SU-DHL-6 (cell line): ENCODE measurements around the gene PRDX1.

Source experiments
- H2AFZ ChIP-seq: fragments of 200-600 bp; sonication (generic); 2 replicates; pipeline ENCODE4 v1.6.1; 2014; ENCODE audit warnings: low read depth, mild to moderate bottlenecking, moderate library complexity, mixed read lengths, antibody characterized with exemption, low read length; ENCODE audit not compliant: severe bottlenecking
- H3F3A ChIP-seq: fragments of 200-600 bp; shearing (Covaris generic); 2 replicates; pipeline ENCODE4 v1.6.0; 2016; ENCODE audit warnings: antibody characterized with exemption, mild to moderate bottlenecking; ENCODE audit not compliant: insufficient read depth
- H3K27ac ChIP-seq: fragments of 200-600 bp; sonication (generic); 2 replicates; pipeline ENCODE4 v1.5.1; 2016; ENCODE audit warnings: low read depth, mild to moderate bottlenecking, low read length, moderate library complexity, mixed read lengths
- H3K27me3 ChIP-seq: fragments of 200-600 bp; sonication (generic), shearing (Covaris generic); 2 replicates; pipeline ENCODE4 v1.6.0; 2014; ENCODE audit warnings: mild to moderate bottlenecking, low read length
- H3K36me3 ChIP-seq: fragments of 200-600 bp; sonication (generic); 2 replicates; pipeline ENCODE4 v1.6.1; 2014; ENCODE audit warnings: mild to moderate bottlenecking, low read length, mixed read lengths
- H3K4me2 ChIP-seq: fragments of 300-600, 200-600 bp; shearing (Covaris generic), sonication (generic); 2 replicates; pipeline ENCODE4 v1.6.0; 2014; ENCODE audit warnings: low read length, low read depth, mild to moderate bottlenecking; ENCODE audit not compliant: poor library complexity, severe bottlenecking
- H3K4me3 ChIP-seq: fragments of 200-600 bp; sonication (generic); 2 replicates; pipeline ENCODE4 v1.5.1; 2014; ENCODE audit warnings: antibody characterized with exemption, low read length, mild to moderate bottlenecking, mixed read lengths; ENCODE audit not compliant: insufficient read depth, poor library complexity, severe bottlenecking
- H3K79me2 ChIP-seq: fragments of 200-600 bp; sonication (generic); 2 replicates; pipeline ENCODE4 v1.6.1; 2014; ENCODE audit warnings: mild to moderate bottlenecking, low read length, moderate library complexity; ENCODE audit not compliant: insufficient read depth
- H3K9ac ChIP-seq: fragments of 200-600 bp; sonication (generic); 2 replicates; pipeline ENCODE4 v1.7.0; 2014; ENCODE audit warnings: mild to moderate bottlenecking, low read length
- H3K9me2 ChIP-seq: fragments of 200-600 bp; sonication (generic); replicated peaks from 2 replicates; pipeline ENCODE4 v1.6.1; 2014; ENCODE audit warnings: low read length; ENCODE audit not compliant: insufficient read depth
- H3K9me3 ChIP-seq: fragments of 200-600 bp; sonication (generic); 2 replicates; pipeline ENCODE4 v1.6.1; 2014; ENCODE audit warnings: low read length, mixed read lengths; ENCODE audit not compliant: insufficient read depth
- H4K20me1 ChIP-seq: fragments of 200-600 bp; sonication (generic); 2 replicates; pipeline ENCODE4 v1.6.1; 2014; ENCODE audit warnings: low read depth, mild to moderate bottlenecking, antibody characterized with exemption, low read length, moderate library complexity, mixed read lengths
- EZH2phosphoT487 ChIP-seq: fragments of 200-600 bp; sonication (generic), shearing (Covaris generic); conservative IDR thresholded peaks from 2 replicates; pipeline ENCODE4 v1.6.1; 2018; ENCODE audit warnings: mild to moderate bottlenecking, antibody characterized with exemption, low read length, moderate library complexity, mixed read lengths
- TF ChIP-seq, protein P1 (sequence below): fragments of 200-600 bp; sonication (generic); IDR thresholded peaks from one replicate; pipeline ENCODE4 v1.5.1; 2017; ENCODE audit warnings: antibody characterized with exemption, mild to moderate bottlenecking, low read length, moderate library complexity; ENCODE audit not compliant: insufficient read depth, poor library complexity, severe bottlenecking

Gene PRDX1

DNA sequence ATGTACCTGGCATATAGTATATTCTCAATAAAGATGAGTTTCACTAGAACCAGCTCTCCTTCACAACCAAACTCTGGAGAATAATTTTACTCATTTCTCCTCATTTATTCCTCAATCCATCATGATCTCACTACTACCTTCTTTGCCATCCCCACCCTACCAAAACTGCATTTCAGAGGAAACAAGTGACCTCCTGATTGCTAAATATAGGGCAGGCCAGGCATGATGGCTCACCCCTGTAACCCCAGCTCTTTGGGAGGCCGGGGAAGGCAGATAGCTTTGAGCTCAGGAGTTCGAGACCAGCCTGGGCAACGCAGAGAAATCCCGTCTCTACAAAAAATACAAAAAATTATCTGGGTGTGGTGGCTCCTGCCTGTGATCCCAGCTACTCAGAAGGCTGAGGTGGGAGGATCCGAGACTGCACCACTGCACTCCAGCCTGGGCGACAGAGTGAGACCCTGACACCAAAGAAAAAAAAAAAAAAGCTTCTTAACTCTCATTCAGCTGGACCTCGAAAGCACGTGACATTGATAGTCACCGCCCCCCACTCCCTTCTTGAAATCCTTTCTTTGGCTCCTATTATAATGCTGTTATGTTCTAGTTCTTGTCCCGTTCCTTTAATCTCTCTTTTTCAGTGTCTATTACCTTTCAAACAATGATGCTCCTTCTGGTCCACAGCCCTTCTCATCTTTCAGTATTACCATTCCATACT lies 32.9 kb downstream of the PRDX1 start:
- H3K4me3 ChIP-seq = no peak overlapping the region
- H3K79me2 ChIP-seq = no peaks in the 10 kb centered on the region
- no peak overlapping the region for H2AFZ ChIP-seq
- TF ChIP-seq, protein P1, sequence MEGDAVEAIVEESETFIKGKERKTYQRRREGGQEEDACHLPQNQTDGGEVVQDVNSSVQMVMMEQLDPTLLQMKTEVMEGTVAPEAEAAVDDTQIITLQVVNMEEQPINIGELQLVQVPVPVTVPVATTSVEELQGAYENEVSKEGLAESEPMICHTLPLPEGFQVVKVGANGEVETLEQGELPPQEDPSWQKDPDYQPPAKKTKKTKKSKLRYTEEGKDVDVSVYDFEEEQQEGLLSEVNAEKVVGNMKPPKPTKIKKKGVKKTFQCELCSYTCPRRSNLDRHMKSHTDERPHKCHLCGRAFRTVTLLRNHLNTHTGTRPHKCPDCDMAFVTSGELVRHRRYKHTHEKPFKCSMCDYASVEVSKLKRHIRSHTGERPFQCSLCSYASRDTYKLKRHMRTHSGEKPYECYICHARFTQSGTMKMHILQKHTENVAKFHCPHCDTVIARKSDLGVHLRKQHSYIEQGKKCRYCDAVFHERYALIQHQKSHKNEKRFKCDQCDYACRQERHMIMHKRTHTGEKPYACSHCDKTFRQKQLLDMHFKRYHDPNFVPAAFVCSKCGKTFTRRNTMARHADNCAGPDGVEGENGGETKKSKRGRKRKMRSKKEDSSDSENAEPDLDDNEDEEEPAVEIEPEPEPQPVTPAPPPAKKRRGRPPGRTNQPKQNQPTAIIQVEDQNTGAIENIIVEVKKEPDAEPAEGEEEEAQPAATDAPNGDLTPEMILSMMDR = no peak
- TF ChIP-seq EZH2phosphoT487 = no peak
- H3K27me3 ChIP-seq = no peaks in the 10 kb centered on the region
- no peaks in the 10 kb centered on the region for H3K36me3 ChIP-seq
- no peaks in the 10 kb centered on the region for H3K9me2 ChIP-seq
- H3K9ac ChIP-seq = no peak overlapping the region
- H3K27ac ChIP-seq = no peak overlapping the region
- peaks cover 16% of the 10 kb centered on the region for H3F3A ChIP-seq
- H3K9me3 ChIP-seq = no peaks in the 10 kb centered on the region
- H3K4me2 ChIP-seq = peak overlapping the region; percentile 79
- H4K20me1 ChIP-seq = no peaks in the 10 kb centered on the region; the same call in 1 of the 2 replicates

DNA sequence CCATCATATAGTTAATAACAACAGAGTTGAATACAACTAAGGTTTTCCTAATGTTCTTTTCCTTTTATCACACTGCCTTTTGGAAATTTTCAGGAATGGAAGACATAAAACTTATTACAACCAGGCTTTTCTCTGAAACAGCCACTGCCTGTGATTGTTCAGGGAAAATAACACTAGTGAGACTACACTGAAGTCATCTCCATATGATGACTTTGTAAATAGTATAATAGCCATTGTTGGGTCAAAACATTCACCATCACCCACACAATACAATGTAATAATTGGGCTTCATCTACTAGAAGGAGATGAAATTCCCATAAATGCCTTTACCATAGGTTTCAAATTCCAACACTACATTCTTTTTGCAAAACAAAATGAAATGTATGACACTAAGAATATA lies 35.7 kb downstream of the PRDX1 start:
- H3K79me2 ChIP-seq = no peaks in the 10 kb centered on the region
- no peaks in the 10 kb centered on the region; the same call in 1 of the 2 replicates for H4K20me1 ChIP-seq
- no peak overlapping the region for H3K4me2 ChIP-seq
- H3K9me3 ChIP-seq = no peaks in the 10 kb centered on the region
- no peak for TF ChIP-seq EZH2phosphoT487
- TF ChIP-seq, protein P1 = no peak
- H3K9me2 ChIP-seq = no peaks in the 10 kb centered on the region
- H3K36me3 ChIP-seq = no peaks in the 10 kb centered on the region
- H3K9ac ChIP-seq = no peak overlapping the region
- no peak overlapping the region for H3K4me3 ChIP-seq
- peaks cover 6% of the 10 kb centered on the region; the same call in 1 of the 2 replicates for H3F3A ChIP-seq
- H2AFZ ChIP-seq = no peak overlapping the region
- no peak overlapping the region for H3K27ac ChIP-seq
- H3K27me3 ChIP-seq = no peaks in the 10 kb centered on the region

DNA sequence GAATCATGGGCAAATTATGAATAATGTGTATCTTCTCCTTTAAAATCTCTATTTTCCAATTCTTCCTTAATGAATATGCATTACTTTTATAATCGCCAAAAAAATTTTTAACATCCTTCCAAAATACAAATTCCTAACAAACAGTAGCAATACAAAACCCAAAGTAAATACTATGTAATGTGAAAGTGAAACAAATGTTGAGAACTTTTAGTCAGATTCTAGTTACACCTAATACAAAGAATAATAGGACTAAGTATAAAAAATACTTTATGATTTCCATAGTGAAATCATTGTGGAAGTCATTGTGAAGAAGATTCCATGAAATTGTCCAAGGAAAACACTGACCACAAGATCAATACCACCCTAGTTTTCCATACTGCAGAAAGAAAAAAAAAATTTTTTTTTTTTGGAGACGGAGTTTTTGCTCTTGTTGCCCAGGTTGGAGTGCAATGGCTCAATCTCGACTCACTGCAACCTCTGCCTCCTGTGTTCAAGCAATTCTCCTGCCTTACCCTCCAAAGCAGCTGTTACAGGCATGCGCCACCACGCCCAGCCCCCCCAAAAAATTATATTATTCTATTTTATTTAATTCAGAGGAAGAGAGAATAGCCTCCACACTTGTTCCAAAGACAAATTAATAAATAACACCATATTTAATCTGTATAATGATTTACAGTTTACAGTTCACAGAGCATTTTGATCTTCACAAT lies 42.5 kb downstream of the PRDX1 start:
- no peak overlapping the region for H2AFZ ChIP-seq

More for the DNA sequence above, 42.5 kb downstream of the PRDX1 start:
- Histone ChIP-seq H3K9ac (no peak overlapping the region), H3K36me3 (no peaks in the 10 kb centered on the region), H3K4me2 (no peak overlapping the region), H3K9me2 (no peaks in the 10 kb centered on the region), H3K9me3 (no peaks in the 10 kb centered on the region), H3K4me3 (no peak overlapping the region), H3K27me3 (no peaks in the 10 kb centered on the region), H3K27ac (no peak overlapping the region), H3F3A (no peaks in the 10 kb centered on the region), H3K79me2 (no peaks in the 10 kb centered on the region), H4K20me1 (no peaks in the 10 kb centered on the region)
- TF ChIP-seq, protein P1 = no peak
- no peak for TF ChIP-seq EZH2phosphoT487
